ENCODE results near the gene LILRA1. TPM values are rescaled to one million over a fixed set of nuclear protein-coding genes. Genes with fewer than 3 reads are reported as not detected.

The LILRA1 gene
- total RNA-seq, 6 donors from 2014 or later: 0.69 to 14.5 (median 4.0) TPM

GRCh38 chr19:54646331-54646841, 53.0 kb downstream of the LILRA1 start:
- DNase-seq (no peak), ATAC-seq (ENCODE audit: low FRiP score in 2 of 2) (no peak)
- Histone ChIP-seq H3K9me3 (no peaks in the 10 kb centered on the region), H3K4me1 (no peaks in the 10 kb centered on the region), H3K36me3 (no peaks in the 10 kb centered on the region), H3K4me3 (no peak overlapping the region), H3K27ac (no peak overlapping the region), H3K27me3 (no peaks in the 10 kb centered on the region)
- TF ChIP-seq, protein P1, sequence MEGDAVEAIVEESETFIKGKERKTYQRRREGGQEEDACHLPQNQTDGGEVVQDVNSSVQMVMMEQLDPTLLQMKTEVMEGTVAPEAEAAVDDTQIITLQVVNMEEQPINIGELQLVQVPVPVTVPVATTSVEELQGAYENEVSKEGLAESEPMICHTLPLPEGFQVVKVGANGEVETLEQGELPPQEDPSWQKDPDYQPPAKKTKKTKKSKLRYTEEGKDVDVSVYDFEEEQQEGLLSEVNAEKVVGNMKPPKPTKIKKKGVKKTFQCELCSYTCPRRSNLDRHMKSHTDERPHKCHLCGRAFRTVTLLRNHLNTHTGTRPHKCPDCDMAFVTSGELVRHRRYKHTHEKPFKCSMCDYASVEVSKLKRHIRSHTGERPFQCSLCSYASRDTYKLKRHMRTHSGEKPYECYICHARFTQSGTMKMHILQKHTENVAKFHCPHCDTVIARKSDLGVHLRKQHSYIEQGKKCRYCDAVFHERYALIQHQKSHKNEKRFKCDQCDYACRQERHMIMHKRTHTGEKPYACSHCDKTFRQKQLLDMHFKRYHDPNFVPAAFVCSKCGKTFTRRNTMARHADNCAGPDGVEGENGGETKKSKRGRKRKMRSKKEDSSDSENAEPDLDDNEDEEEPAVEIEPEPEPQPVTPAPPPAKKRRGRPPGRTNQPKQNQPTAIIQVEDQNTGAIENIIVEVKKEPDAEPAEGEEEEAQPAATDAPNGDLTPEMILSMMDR (IDR thresholded peaks at IDR 0.05): no peak
- TF ChIP-seq POLR2AphosphoS5 (IDR thresholded peaks at IDR 0.05): no peak
- TF ChIP-seq POLR2A (IDR thresholded peaks at IDR 0.05): no peak
- no peak for TF ChIP-seq EP300 (IDR thresholded peaks at IDR 0.05)
- WGBS, 2 donors: 91% methylated on average over 18 to 19 of the region's 19 CpGs

GRCh38 chr19:54648129-54648528, 54.7 kb downstream of the LILRA1 start:
- H3K27me3 ChIP-seq: no peaks in the 10 kb centered on the region
- H3K4me3 ChIP-seq: no peak overlapping the region
- WGBS, 2 donors: 56 to 64% methylated on average over 4 of the region's 4 CpGs
- no peaks in the 10 kb centered on the region for H3K4me1 ChIP-seq
- DNase-seq (no peak), ATAC-seq (ENCODE audit: low FRiP score in 2 of 2) (no peak)
- no peaks in the 10 kb centered on the region for H3K36me3 ChIP-seq
- no peaks in the 10 kb centered on the region for H3K9me3 ChIP-seq
- no peak overlapping the region for H3K27ac ChIP-seq
- TF ChIP-seq POLR2A (IDR thresholded peaks at IDR 0.05) (no peak), EP300 (IDR thresholded peaks at IDR 0.05) (no peak), POLR2AphosphoS5 (IDR thresholded peaks at IDR 0.05) (no peak)
- TF ChIP-seq, protein P1 (IDR thresholded peaks at IDR 0.05): no peak

DNA sequence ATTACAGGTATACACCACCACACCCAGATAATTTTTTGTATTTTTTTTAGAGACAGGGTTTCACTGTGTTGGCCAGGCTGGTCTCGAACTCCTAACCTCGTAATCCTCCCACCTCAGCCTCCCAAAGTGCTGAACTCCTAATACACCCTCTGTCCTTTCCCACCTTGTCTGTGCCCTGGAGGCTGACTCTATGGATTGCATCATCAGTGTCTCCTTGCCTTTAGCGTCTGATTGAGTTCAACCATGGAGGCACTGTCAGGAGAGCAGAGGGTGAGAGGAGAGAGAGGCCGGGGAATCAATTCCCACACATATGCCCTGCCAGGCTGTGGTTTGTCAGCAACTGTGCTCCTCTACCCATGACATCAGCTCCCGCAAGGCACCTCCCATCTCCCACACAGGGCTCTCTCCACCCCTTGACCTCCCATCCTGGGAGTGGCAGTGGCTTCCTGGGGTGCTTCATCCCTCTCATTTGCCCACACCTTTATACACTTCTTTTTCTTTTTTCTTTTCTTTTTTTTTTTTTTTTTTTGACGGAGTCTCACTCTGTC, 56.8 kb downstream of the LILRA1 start:
- Histone ChIP-seq H3K9me3 (no peaks in the 10 kb centered on the region), H3K4me3 (no peak overlapping the region), H3K27me3 (no peaks in the 10 kb centered on the region), H3K36me3 (no peaks in the 10 kb centered on the region), H3K27ac (no peak overlapping the region), H3K4me1 (no peaks in the 10 kb centered on the region)
- TF ChIP-seq, protein P1 (IDR thresholded peaks at IDR 0.05): no peak
- no peak for TF ChIP-seq POLR2AphosphoS5 (IDR thresholded peaks at IDR 0.05)
- no peak for TF ChIP-seq EP300 (IDR thresholded peaks at IDR 0.05)
- no peak for TF ChIP-seq POLR2A (IDR thresholded peaks at IDR 0.05)
- DNase-seq (no peak), ATAC-seq (ENCODE audit: low FRiP score in 2 of 2) (no peak)
- WGBS, 2 donors: 84 to 85% methylated on average over 6 of the region's 6 CpGs

Small RNA genes within 50 kb of the gene (small RNA-seq; reads per million reads assigned to genes)
- gene AC245036.2 (0 reads per million in 4 donors), gene AC245036.3 (0 reads per million in 4 donors), gene MIR8061 (0 reads per million in 4 donors)

Other genes with a start within 250 kb of the LILRA1 start
- 100 to 1,000 TPM in 3 of 6 donors, 10 to 100 TPM in 3; 46.5 to 228 (median 111) TPM for gene LAIR1, start 228.7 kb upstream of the LILRA1 start, total RNA-seq
- gene TTYH1, start 178.2 kb upstream of the LILRA1 start, total RNA-seq: not detected
- 1,000 to 10,000 TPM in 1 of 6 donors, 100 to 1,000 TPM in 4, 10 to 100 TPM in 1; 72.2 to 1,027 (median 188) TPM for gene LENG8, start 144.4 kb upstream of the LILRA1 start, total RNA-seq
- 10 to 100 TPM in 2 of 6 donors, 1 to 10 TPM in 4; 3.3 to 12.6 (median 9.1) TPM for gene LENG9, start 129.9 kb upstream of the LILRA1 start, total RNA-seq
- gene CDC42EP5, start 120.3 kb upstream of the LILRA1 start, total RNA-seq: 10 to 100 TPM; 11.1 to 40.4 (median 20.6) TPM
- not detected for gene LAIR2, start 90.8 kb upstream of the LILRA1 start, total RNA-seq
- 10 to 100 TPM in 2 of 6 donors, 1 to 10 TPM in 2, under 1 TPM in 2; 0.78 to 38.4 (median 7.6) TPM for gene LILRA2, start 19.8 kb upstream of the LILRA1 start, total RNA-seq
- 10 to 100 TPM in 4 of 6 donors, 1 to 10 TPM in 2; 4.0 to 47.1 (median 16.7) TPM for gene LILRB1, start 36.9 kb downstream of the LILRA1 start, total RNA-seq
- 10 to 100 TPM in 4 of 6 donors, 1 to 10 TPM in 2; 3.8 to 55.5 (median 24.9) TPM for gene LILRB4, start 69.4 kb downstream of the LILRA1 start, total RNA-seq
- not detected for gene KIR3DL3, start 130.8 kb downstream of the LILRA1 start, total RNA-seq
- gene KIR2DL3, start 144.9 kb downstream of the LILRA1 start, total RNA-seq: under 1 TPM in 4 of 6 donors, not detected in 2; 0.17 to 0.69 (median 0.31) TPM
- gene KIR2DL1, start 176.2 kb downstream of the LILRA1 start, total RNA-seq: under 1 TPM in 3 of 6 donors, not detected in 3; 0.23 to 0.37 (median 0.30) TPM
- gene KIR2DL4, start 210.0 kb downstream of the LILRA1 start, total RNA-seq: 1 to 10 TPM in 1 of 6 donors, under 1 TPM in 4, not detected in 1; 0.20 to 1.3 (median 0.46) TPM
- gene KIR3DL1, start 222.8 kb downstream of the LILRA1 start, total RNA-seq: under 1 TPM in 3 of 6 donors, not detected in 3; 0.15 to 0.88 (median 0.20) TPM
- gene KIR2DS4, start 239.0 kb downstream of the LILRA1 start, total RNA-seq: under 1 TPM in 3 of 6 donors, not detected in 3; 0.27 to 0.61 (median 0.37) TPM

All from upper lobe of left lung (tissue), 6 donors.